SJCRH30 (cell line): ENCODE measurements around the gene RIC8B. TPM values are rescaled to one million over a fixed set of nuclear protein-coding genes. Genes with fewer than 3 reads are reported as not detected.

ENCODE experiments used
- DNase-seq, 2 experiments: peaks; one replicate each; pipeline ENCODE4 v3.0.0-alpha.2; 2015 to 2020
- H3K27ac ChIP-seq: fragments of 250-450 bp; sonication (Bioruptor Pico); 2 replicates; pipeline ENCODE4 v1.5.1; 2020; ENCODE audit warnings: mild to moderate bottlenecking, moderate library complexity
- H3K27me3 ChIP-seq: fragments of 250-450 bp; sonication (Bioruptor Pico); 2 replicates; pipeline ENCODE4 v1.5.1; 2020; ENCODE audit warnings: mild to moderate bottlenecking, moderate library complexity
- H3K36me3 ChIP-seq: fragments of 250-450 bp; sonication (Bioruptor Pico); 2 replicates; pipeline ENCODE4 v1.5.1; 2020; ENCODE audit warnings: mild to moderate bottlenecking, moderate library complexity
- H3K4me1 ChIP-seq: fragments of 250-450 bp; sonication (Bioruptor Pico); 2 replicates; pipeline ENCODE4 v1.5.1; 2020; ENCODE audit warnings: mild to moderate bottlenecking, moderate library complexity
- H3K4me3 ChIP-seq: fragments of 250-450 bp; sonication (Bioruptor Pico); 2 replicates; pipeline ENCODE4 v1.5.1; 2020; ENCODE audit warnings: mild to moderate bottlenecking, moderate library complexity
- H3K9me3 ChIP-seq: fragments of 250-450 bp; sonication (Bioruptor Pico); replicated peaks from 2 replicates; pipeline ENCODE4 v1.5.1; 2020; ENCODE audit warnings: mild to moderate bottlenecking, moderate library complexity
- total RNA-seq: library from RNA; depleted of rRNA; stranded (reverse); fragments of >200 nt; shearing (Covaris generic); gene quantifications from 2 replicates; pipeline ENCODE4 v1.2.3, GENCODE V29; 2014

The RIC8B gene
- total RNA-seq, 1 experiment from 2014 or later: 14.9 TPM

DNA sequence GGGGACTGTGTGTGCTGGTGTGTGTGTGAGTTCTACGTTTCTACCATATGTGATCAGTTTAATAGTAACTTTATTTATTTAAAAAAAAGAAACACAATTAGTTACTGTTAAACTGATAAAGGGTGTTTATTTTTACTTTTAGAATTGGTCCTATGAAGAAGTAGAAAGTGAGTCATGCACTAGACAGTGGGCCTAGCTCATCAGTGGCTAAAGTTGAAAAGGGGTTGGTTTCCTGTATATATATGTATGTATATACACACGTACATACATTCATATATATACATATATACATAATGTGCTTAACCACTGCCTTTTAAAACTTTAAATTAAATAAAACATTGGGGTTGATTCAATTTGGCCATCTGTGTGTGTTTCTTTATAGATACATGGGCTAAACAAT is 112.5 kb downstream of the RIC8B start:
- Histone ChIP-seq H3K4me1 (no peaks in the 10 kb centered on the region), H3K27ac (no peak overlapping the region), H3K27me3 (no peaks in the 10 kb centered on the region), H3K9me3 (no peaks in the 10 kb centered on the region), H3K4me3 (no peak overlapping the region), H3K36me3 (no peaks in the 10 kb centered on the region; the same call in 1 of the 2 replicates)
- no peak for DNase-seq

DNA sequence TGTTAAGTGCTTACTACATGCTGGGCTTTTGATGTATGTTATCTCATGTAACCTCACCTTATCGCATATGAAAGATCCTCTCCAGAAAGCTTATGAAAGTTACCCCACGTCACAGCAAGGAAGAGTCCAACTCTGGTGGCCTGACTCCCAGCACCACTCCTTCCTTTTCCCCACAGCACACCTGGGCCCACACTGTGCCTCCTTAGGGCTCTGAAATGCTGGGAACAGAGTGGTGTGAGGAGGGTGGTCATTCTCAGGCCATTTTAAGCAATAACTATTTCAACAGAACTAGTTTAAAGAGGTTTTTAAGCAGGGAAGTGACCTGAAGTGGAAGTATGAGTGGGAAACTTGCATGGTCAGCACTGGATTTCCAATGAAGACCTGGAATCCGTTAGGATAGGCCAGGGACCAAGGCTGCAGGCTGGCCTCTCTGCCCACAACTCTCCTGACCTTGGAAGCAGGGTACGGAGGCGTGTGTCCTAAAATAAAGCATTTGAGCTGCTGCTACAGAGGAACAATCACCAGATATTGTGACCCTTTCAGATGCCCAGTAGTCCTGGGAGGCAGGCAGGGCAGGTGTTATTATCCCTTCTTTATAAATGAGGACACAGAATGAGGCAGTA is 114.0 kb downstream of the RIC8B start:
- H3K36me3 ChIP-seq: no peaks in the 10 kb centered on the region
- H3K27ac ChIP-seq: no peak overlapping the region
- H3K9me3 ChIP-seq: no peaks in the 10 kb centered on the region
- H3K4me1 ChIP-seq: no peaks in the 10 kb centered on the region
- H3K27me3 ChIP-seq: no peaks in the 10 kb centered on the region
- DNase-seq: no peak
- no peak overlapping the region for H3K4me3 ChIP-seq

DNA sequence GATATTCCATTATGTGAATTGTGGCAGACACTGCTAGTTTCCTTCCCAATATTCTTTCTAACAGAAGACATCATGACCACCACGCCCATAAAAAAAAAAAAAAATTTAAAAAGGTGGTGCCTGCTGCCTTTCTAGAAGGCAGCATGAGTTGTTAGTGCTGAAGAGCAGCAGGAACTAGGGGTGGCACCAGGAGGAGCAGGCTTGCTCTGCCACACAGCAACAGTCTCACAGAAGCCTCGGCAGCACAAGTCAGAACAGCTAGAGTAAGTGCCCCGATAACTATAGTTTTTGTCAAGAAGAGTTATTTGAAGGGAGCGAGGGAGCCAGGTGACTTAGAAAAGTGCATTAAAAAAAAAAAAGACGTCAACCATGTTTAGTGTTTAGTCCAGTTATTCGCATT is 114.8 kb downstream of the RIC8B start:
- no peak for DNase-seq
- Histone ChIP-seq H3K9me3 (no peaks in the 10 kb centered on the region), H3K27me3 (no peaks in the 10 kb centered on the region), H3K36me3 (no peaks in the 10 kb centered on the region), H3K27ac (no peak overlapping the region), H3K4me1 (no peaks in the 10 kb centered on the region), H3K4me3 (no peak overlapping the region)

DNA sequence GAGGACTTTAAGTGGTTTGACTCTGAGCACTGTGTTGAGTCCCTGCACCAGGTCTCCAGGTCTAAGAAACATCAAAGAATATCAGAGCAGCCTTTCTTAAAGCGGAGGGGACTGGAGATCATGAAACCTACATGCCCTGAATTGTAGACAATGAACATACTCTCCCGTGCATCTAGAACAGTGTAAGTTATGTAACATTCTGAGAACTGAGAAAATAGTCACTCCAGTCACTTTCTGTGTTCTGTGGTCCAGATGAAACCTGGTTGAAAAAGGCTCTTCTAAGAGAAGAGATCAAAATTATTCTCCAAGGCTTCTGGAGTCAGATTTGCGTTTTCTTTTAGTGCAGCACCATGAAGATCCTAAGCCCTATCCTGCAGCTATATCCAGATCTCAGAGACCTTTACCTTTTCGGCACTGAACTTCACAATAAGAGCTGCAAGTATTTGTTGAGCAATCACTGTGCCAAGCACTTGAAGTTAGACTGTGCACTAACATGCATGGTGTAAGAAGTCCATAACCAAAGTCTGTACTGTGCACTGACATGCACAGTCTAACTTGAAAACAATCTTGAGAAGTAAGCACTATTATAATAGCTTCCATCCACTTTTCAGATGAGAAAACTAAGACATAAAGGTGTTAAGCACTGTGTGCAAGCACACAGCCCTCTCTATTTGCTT is 115.6 kb downstream of the RIC8B start:
- H3K36me3 ChIP-seq: no peaks in the 10 kb centered on the region
- DNase-seq: no peak
- H3K4me3 ChIP-seq: no peak overlapping the region
- no peaks in the 10 kb centered on the region for H3K4me1 ChIP-seq
- H3K27ac ChIP-seq: no peak overlapping the region
- H3K9me3 ChIP-seq: no peaks in the 10 kb centered on the region
- no peaks in the 10 kb centered on the region for H3K27me3 ChIP-seq

DNA sequence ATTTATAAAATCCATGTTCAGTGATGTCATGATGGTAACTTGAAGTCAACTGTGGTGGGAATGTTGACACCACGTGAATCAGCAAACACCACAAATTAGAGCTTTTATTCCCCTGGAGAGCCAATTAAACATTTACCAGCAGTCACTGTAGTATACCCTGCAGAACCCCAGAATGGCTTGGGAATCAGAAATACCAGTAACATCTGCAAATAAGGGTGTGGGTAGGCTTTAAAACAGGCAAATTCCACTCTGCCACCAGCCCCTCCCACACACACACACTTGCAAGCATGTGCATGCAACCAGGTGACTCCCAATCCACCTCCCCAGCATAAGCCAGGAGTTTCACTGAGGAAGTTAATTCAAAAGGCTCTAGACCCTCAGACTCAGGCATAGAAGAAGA is 117.6 kb downstream of the RIC8B start:
- DNase-seq: no peak
- Histone ChIP-seq H3K9me3 (no peaks in the 10 kb centered on the region), H3K27me3 (no peaks in the 10 kb centered on the region), H3K36me3 (no peaks in the 10 kb centered on the region), H3K4me3 (no peak overlapping the region), H3K27ac (no peak overlapping the region), H3K4me1 (no peaks in the 10 kb centered on the region)

DNA sequence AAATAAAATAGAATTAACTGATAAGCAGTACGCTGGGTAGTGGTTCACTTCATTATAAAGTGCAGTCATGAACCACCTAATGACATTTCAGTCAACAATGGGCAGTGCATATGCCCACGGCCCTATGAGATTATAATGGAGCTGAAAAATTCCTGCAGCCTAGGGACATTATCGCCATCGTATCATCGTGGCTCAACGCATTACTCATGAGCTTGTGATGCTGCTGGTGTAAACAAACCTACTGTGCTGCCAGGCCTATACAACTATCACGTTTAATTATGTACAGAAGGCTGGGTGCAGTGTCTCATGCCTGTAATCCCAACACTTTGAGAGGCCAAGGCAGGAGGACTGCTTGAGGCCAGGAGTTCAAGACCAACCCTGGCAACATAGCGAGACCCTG is 119.0 kb downstream of the RIC8B start:
- Histone ChIP-seq H3K9me3 (no peaks in the 10 kb centered on the region), H3K36me3 (no peaks in the 10 kb centered on the region), H3K4me3 (no peak overlapping the region), H3K4me1 (no peaks in the 10 kb centered on the region), H3K27ac (no peak overlapping the region), H3K27me3 (no peaks in the 10 kb centered on the region)
- DNase-seq: no peak

DNA sequence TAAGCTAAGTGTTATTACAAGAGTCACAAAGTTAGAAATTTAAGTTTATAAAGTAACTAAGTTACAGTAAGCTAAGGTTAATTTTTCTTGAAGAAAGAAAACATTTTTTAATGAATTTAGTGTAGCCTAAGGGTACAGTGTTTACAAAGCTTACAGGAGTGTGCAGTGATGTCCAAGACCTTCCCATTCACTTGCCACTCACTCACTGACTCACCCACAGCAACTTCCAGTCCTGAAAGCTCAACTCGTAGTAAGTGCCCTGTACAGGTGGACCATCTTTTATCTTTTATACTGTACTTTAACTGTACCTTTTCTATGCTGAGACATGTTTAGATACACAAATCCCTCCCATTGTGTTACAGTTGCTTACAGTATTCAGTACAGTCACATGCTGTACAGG is 120.3 kb downstream of the RIC8B start:
- H3K4me3 ChIP-seq: no peak overlapping the region
- no peaks in the 10 kb centered on the region for H3K27me3 ChIP-seq
- no peak for DNase-seq
- H3K36me3 ChIP-seq: no peaks in the 10 kb centered on the region
- no peak overlapping the region for H3K27ac ChIP-seq
- H3K9me3 ChIP-seq: no peaks in the 10 kb centered on the region
- H3K4me1 ChIP-seq: no peaks in the 10 kb centered on the region

DNA sequence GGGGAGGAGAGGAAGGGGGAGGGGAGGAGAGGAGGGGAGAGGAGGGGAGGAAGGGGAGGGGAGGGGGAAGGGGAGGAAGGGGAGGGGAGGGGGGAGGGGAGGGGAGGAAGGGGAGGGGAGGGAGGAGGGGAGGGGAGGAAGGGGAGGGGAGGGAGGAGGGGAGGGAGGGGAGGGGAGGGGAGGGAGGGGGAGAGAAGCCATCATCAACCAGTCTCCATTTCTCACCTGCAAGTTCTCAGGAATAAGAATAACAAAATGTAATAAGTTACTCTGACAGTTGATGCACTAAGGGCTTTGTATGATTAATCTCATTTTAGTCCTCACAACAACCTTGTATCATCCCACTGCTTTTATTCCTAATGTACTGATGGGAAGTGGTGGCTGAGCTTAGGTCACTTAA is 122.1 kb downstream of the RIC8B start:
- no peaks in the 10 kb centered on the region for H3K4me1 ChIP-seq
- no peaks in the 10 kb centered on the region for H3K27me3 ChIP-seq
- DNase-seq: no peak
- no peak overlapping the region for H3K27ac ChIP-seq
- no peaks in the 10 kb centered on the region for H3K9me3 ChIP-seq
- H3K4me3 ChIP-seq: no peak overlapping the region
- H3K36me3 ChIP-seq: no peaks in the 10 kb centered on the region

DNA sequence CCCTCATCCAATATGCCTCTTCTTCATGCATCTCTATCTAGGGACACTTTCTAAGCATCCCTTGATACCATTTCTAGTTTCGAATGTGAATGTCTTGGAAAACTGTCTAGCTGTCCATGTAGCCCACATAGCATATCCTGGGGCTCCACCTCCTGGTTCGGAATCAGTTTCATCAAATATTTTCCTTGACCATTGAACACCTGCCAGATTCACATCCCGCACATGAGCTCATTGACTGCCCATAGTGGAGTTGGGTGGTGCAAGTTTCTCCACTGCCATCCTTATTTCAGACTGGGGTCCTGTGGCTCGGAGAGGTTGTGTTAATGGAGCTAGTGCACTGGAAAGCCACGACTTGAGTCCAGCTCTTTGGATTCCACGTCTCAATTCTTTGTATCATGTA is 122.6 kb downstream of the RIC8B start:
- Histone ChIP-seq H3K9me3 (no peaks in the 10 kb centered on the region), H3K27ac (no peak overlapping the region), H3K27me3 (no peaks in the 10 kb centered on the region), H3K4me3 (no peak overlapping the region), H3K4me1 (no peaks in the 10 kb centered on the region), H3K36me3 (no peaks in the 10 kb centered on the region)
- peak; percentile 14 to 37 for DNase-seq

DNA sequence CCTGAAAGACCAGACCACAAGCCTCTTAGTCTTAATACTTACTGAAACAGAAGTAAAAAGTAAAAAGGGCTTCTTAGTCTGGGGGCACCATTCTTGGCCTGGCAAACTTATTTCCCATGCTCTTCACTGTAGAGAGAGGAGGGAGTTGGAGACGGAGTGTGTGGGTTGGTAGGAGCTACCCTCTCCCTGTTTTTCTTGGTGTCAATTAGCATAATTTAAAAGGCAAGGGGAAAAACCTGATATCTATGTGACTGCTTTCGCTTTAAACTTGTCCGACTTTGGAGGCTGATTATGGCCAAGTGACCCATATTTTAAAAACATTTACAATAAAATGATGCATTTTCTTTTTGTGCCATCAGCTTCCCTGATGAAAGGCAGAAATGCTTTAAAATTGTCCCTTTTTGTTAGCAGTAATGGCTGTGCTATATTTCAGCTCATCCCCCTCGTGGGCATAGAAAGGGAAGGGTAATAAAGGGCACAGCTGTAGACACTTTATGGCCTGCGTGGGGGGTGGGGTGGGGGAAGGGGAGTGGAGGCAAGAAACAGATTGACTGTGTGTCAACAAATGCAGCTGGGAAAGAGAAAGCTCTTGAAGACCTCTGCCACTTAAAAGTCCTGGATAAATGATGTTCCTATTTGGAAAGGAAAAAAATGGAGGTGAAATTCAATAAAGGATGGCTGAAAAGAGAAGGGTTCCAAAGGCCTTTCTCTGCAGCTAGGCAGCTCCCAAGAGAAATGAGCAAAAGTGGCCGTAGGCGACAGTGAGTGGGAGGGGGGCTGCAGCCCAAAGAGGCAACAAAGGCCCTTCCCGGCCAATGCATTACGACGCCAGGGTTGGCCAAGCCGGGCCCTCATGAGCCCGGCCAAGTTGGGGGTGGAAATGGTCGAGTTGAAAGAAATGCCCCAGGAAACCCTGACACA is 123.8 kb downstream of the RIC8B start:
- Histone ChIP-seq H3K4me3 (no peak overlapping the region), H3K36me3 (no peaks in the 10 kb centered on the region), H3K4me1 (no peaks in the 10 kb centered on the region), H3K27me3 (no peaks in the 10 kb centered on the region), H3K9me3 (no peaks in the 10 kb centered on the region), H3K27ac (no peak overlapping the region)
- DNase-seq: no peak

DNA sequence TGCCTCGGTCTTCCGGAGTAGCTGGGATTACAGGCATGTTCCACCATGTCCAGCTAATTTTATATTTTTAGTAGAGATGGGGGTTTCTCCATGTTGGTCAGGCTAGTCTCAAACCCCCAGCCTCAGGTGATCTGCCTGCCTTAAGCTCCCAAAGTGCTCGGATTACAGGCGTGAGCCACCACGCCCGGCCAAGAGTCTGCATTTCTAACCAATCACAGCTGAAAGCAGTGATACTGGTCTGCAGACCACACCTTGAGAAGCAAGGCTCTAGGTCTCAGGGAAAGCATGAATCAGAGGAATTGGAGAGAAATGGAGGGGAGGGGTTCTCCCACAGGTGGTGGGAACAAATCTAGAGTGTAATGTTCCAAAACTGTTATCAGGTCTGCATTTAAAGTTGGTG is 126.1 kb downstream of the RIC8B start:
- no peak for DNase-seq
- no peaks in the 10 kb centered on the region for H3K9me3 ChIP-seq
- H3K4me3 ChIP-seq: no peak overlapping the region
- no peaks in the 10 kb centered on the region for H3K4me1 ChIP-seq
- H3K27ac ChIP-seq: no peak overlapping the region
- no peaks in the 10 kb centered on the region for H3K27me3 ChIP-seq
- no peaks in the 10 kb centered on the region for H3K36me3 ChIP-seq

DNA sequence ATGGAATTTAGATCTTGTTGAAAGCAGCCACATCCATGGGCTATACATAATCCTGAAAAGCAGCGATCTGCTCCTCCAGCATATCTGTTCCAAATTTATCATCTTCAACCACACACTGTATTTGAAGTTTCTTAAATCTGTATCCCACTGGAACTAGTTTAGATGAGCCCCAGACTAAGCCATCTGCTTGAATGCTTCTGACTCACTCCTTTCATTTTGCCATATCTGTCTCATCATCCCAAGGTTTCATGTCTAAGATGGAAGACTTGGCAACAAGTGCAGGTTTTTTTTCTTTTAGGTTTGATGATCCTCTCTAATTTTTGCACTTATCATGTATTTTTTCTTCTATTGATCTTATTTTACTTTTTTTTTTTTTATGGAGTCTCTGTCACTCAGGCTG is 126.8 kb downstream of the RIC8B start:
- Histone ChIP-seq H3K27me3 (no peaks in the 10 kb centered on the region), H3K9me3 (no peaks in the 10 kb centered on the region), H3K4me1 (no peaks in the 10 kb centered on the region), H3K4me3 (no peak overlapping the region), H3K36me3 (no peaks in the 10 kb centered on the region), H3K27ac (no peak overlapping the region)
- no peak for DNase-seq

DNA sequence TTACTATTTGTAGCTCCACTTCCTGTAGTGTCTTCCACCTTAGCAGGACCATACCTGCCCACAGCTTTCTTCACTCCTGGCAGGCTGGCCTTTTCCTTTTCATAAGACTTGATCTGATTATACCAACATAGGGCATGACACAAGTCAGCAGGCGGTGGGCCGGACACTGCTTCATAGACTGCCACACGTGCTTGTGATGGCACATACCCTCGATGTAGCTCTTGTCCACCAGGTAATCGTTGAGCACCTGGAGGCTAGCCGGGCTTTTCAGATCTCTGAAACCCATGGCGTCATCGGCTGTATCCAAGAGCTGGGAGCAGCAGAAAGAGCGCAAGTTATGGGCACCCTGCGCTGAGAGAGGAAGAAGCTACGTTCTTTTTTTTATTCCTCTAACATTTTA is 127.6 kb downstream of the RIC8B start:
- H3K36me3 ChIP-seq: no peaks in the 10 kb centered on the region
- no peak for DNase-seq
- no peak overlapping the region for H3K4me3 ChIP-seq
- no peaks in the 10 kb centered on the region for H3K9me3 ChIP-seq
- no peak overlapping the region for H3K27ac ChIP-seq
- H3K27me3 ChIP-seq: no peaks in the 10 kb centered on the region
- H3K4me1 ChIP-seq: no peaks in the 10 kb centered on the region

DNA sequence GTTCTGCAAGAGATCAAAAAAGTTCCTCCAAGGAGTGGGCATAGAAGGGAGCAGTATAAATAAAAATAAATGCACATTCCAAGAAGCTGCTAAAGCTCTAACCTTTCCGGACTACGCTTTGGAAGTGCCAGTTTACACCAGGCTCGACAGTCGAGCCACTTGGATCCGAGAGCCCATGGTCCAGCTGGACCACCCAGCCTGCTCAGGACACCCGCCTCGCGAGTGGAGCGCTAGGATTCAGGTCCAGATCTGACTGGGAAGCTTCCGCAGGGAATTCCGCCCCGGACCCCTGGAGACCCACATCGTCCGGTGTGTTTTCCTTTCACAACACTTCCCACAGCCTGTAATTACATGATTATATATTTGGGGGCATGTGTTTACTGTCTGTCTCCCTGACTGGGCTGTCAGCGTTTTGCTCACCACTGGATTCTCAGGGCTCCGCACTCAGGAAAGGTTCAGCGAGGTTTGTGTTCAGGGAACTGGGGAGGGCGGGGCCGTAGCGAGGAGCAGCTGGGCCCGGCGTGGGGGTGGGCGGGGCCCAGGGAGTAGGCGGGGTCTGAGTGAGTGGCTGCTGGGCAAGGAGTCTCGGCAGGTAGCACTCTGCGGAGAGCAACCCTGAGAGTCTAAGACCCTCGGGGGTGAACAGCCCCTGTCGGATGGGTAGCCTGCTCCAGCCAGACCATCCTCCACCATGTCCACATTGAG is 128.9 kb downstream of the RIC8B start:
- H3K27me3 ChIP-seq: no peaks in the 10 kb centered on the region
- no peaks in the 10 kb centered on the region for H3K36me3 ChIP-seq
- H3K9me3 ChIP-seq: no peaks in the 10 kb centered on the region
- H3K27ac ChIP-seq: no peak overlapping the region
- peak overlapping the region; percentile 57 for H3K4me3 ChIP-seq
- H3K4me1 ChIP-seq: no peaks in the 10 kb centered on the region
- peak; percentile 77 to 80 for DNase-seq

DNA sequence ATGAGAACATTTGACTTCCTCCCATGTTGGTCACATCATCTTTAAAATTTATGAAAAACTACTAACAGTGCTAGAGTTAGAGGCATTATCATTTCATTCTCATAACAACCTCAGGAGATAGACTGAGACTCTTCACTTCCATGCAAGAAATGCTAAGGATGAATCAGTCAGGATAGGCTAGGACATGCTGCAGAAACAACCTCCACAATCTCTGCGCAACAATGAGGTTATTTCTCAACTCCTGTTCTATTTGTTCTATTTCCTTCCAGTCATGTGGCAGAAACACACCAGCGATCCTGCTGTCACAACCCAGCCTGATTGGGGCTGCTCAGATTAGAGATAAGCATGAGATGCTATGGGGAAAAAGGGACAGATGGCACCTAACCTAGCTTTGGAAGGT is 132.2 kb downstream of the RIC8B start:
- no peaks in the 10 kb centered on the region for H3K9me3 ChIP-seq
- H3K4me3 ChIP-seq: no peak overlapping the region
- H3K27ac ChIP-seq: no peak overlapping the region
- H3K27me3 ChIP-seq: no peaks in the 10 kb centered on the region
- no peak for DNase-seq
- H3K4me1 ChIP-seq: no peaks in the 10 kb centered on the region
- no peaks in the 10 kb centered on the region for H3K36me3 ChIP-seq
